ENCODE results near the gene NDUFA13.
A peak's percentile ranks its signal among the peaks of the same experiment; 100 is the strongest.
"Not testable (repeated sequence)": the region's sequence is repeated elsewhere in the genome, so short reads cannot be mapped to it uniquely, and the experiment has no call there.

The NDUFA13 gene

DNA sequence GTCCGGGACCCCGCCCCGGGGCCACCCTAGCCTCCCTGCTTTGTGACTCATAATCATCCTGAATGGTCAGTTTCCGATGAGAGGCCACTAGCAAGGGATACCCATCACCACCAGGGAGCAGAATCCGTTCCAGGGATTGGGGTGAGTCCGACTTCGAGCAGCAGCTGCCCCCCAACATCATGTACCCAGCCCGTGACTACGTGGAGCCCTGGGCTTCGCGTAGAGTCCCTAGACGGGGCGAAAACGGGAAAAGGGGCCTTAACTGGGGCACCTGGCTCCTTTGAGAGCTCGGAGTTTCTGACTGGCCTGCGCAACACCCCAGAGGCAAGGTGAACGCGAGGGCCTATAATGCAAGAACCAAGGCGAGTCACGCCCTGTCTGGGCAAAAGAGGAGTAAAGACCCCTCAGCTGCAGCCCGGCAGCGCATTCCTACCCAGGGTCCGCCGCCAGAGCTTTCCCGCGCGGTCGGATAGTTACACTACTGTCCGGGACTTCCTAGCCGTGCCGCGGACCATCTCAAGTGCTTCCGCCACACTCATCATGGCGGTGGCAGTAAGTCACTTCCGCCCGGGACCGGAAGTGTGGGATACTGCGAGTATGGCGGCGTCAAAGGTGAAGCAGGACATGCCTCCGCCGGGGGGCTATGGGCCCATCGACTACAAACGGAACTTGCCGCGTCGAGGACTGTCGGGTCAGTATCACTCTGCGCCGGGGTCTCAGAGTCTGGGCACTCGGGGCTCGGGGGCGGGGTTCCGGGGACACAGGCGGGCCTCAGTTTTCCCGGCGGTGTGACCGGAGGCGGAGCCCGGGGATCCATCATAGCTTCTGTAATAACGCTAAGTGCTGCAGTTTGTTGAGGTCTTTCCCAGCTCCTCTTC, at the start of gene NDUFA13:
Gene NDUFA13 (plus strand): TSS at position 584 of the 878 bp plus-strand sequence. CDS start 14 bp downstream, at position 598.
- peak; percentile 92 for DNase-seq

GRCh38 chr19:19468424-19469050, 47.5 kb upstream of the NDUFA13 start:
- no peak for DNase-seq

DNA sequence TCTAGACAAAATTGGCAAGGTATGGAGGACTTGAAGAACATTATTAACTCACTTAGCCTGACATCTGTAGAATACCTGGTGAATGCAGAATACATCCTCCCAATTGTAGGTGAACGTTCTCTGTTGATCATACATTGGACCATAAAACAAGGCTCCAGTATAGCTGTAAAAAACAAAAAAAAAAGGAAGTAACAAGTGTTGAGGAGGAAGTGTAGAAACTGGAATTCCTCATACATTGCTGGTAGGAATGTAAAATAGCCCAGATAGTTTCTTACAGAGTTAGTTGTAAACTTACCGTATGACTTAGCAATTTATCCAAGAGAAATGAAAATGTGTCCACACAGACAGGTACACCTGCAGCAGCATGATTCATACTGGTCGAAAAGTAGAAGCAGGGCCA, 45.4 kb upstream of the NDUFA13 start:
- DNase-seq = no peak

- DNase-seq = no peak
These were observed 44.3 kb upstream of the NDUFA13 start for GRCh38 chr19:19471682-19472081.

DNA sequence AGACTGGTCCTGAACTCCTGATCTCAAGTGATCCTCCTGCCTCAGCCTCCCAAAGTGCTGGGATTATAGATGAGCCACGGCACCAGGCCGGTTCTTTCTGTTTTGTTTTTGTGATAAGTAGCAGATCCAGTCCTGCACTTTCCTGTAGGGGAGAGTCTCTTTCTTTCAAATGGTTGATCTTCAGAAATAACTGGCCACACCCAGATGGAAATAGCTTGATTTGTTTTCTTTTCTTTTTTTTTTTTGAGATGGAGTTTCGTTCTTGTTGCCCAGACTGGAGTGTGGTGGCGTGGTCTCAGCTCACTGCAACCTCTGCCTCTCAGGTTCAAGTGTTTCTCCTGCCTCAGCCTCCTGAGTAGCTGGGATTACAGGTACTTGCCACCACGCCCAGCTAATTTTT, 43.9 kb upstream of the NDUFA13 start:
- not testable (repeated sequence) for DNase-seq

DNA sequence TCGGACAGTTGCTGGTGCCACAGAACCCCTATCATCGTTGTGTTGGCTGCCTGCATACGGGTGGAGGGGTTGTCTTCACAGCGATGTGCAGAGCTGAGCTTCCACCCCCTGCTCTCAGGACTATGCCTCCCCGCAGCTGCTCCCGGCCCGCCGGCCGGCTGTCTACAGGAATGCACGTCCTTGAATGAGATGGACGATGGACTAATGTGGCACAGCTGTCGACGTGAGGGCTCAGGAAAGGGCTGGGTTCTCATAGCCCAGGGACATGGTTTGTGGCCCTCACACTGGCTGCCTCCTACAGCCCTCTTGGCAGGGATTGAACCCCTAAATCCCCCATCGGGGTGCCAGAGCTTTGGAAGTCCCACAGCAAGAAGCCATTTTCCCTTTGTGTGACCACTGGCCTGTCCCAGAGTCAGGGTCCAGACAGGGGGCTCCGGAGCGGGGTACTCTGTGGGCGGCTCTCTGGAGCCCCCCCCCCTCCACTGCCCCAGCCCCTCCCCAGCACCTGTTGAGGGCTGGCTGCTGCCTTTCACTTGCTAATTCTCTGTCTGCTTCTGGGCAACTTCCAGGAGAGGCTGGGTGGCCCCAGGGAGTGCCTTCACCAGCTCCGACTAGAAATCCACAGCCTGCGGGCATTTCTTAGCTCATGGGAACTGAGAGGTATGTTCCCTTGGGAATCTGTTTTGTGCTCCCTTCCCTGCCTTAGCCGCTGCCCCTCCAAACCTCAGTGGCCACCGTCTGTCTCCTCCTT, 40.8 kb upstream of the NDUFA13 start:
- DNase-seq = no peak

DNA sequence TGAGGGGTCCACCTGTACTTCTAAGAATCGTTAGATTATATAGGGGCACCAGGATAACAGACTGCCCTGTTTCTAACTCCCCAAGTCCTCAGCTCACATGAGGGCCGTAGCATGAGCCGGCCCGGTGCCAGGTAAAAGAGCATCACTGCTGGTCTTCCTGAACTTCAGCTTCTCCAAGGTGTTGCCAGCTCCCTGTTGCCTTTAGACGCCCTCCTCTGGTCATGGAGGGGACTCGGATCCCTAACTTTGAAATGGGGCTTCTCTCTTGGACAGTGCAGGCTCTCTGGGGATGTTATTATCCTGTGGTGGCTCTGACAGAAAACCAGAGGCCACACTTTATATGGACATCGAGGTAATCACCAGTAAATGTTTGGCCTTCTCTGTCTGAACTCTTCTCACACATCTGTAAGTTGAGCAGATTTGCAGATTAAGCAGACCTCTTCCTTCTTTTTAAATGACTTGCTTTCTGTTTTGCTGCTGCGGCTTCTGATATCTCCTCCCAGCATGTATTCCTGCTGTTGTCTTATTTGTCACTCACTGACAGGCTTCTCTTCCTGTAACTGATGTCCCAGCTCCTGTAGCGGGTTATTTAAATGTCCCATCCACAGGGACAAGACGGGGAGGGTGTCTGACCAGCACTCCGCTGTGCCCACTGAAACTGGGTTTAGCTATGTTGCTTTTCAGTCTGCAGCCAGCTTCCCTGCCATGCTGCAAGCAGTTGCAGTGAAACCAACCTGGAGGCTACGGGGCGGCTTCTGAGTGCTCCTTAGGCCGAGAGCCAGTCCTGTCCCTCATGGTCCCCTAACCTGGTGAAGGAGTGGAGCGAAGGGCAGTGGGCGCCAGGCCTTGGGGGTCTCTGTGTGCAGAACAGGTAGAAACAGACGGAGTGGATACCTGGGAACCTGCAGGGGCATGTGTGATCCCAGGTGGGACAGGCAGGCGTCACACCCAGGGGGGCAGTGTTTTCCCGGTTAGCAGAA, 39.9 kb upstream of the NDUFA13 start:
- no peak for DNase-seq

DNA sequence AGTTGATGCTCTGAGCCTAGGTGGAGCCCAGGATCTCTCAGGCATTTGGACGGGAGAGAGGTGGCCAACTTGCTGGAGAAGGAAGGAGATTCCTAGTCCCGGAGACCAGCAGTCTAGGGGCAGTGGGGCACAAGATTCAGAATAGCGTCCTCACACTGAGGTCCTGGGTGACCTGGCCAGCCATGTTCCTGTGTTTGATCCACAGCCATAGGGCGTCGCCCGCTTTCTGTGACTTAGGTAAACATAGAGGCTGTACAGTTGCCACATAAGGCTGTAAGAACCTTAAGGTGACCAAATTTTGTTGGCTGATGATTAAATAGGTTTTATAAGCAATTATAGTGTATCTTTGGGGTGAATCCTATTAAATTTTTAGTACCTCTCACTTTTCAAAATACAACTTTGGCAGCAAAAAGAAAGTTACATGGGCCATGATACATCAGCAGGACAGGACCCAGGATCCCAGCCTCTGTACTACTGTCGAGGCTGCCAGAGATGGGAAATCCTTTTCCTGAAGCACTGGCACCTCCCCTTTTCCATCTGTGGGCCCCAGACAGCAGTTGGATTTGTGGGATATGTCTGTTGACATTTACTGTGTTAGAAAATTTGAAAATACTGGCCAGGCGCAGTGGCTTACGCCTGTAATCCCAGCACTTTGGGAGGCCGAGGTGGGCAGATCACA, 38.2 kb upstream of the NDUFA13 start:
- no peak for DNase-seq

- no peak for DNase-seq
These were observed 35.3 kb upstream of the NDUFA13 start for GRCh38 chr19:19480688-19481087.

DNA sequence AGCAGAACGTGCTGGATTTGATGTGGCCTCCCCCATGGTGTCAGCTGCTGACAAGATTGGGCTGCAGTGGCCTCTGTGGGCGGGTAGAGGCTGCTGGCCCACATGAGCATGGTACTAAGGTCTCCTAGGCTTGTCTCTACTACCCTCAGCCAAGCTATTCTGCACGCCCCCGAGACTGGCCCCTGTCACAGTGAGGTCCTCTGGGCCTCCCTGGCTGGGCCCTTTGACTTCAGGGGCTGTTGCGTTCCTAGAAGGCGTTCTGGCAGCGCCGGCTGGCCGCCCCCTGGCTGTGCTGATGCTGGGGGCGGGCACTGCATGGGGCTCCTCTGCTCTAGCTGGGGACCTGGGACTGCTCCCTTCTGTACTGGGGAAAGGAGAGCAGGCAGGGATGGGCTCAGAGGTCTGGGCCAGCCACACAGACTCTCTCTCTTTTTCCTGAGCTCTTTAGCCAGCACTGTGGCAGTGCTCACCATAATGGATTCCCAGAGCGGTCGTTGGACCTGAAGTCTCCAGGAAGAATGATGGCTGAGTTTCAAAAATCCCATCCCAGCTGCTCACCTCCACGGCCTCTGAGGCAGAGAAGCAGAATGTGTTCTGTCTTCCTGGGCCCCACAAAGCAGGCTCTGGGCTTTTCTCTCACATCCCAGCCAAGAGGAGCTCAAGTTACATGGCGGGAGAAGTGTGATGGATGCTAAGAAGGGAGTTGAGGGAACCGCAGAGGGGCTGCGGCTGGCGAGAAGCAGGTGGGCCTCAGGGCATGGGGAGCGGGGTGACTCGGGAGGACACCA, 33.0 kb upstream of the NDUFA13 start:
- DNase-seq = no peak

DNA sequence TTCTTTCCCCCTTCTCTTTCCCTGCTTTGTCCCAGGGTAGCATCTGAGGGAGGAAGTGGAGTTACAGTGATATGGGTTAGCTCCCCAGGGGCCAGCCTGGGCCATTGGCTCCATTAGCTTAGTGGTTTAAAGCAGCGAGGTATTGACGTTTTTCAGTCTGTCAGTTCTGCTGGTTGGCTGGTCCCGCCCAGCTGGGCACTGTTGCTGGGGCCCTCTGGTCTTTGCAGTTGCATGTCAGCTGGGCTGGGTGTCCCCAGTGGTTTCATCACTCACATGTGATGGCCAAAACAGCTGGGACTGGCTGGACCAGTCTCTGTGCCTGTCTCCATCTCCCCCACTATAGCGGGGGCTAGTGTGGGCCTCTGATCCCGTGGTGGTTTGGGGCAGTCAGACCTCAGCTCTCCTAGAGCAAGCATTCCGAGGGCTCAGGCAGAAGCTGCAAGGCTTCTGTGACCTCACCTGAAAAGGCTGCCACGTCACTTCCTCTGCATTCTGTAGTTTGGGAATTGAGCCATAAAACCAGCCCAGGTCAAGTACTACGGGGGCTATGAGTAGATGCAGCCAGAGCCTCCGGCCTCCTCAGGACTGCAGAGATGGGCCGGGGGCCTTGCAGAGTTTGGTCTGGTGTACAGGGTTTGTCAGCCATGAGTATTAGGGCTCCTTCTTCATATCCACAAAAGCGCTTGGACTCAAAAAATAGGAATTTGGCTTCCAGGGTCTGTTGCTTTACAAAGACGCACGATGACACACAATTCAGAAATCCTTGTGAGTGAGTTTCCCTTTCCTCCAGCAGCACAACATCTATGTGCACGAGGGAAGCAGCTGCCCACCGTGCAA, 30.6 kb upstream of the NDUFA13 start:
- DNase-seq = no peak

DNA sequence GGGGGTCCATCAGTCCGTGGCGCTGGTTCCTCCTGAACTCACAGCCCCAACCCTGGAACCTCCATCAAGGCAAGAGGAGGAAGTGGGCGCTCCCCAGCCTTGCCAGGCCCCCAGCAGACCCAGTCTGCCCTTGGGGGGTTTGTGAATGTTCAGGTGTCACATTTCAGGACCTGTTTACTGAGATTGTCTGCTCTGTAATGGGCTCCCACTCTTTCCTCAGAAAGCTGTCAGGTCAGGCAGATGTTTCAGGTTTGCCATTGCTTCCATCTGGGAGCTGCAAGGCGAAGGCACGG, 30.1 kb upstream of the NDUFA13 start:
- DNase-seq = no peak

GRCh38 chr19:19486343-19487076, 29.5 kb upstream of the NDUFA13 start:
- DNase-seq = no peak

GRCh38 chr19:19487077-19487949, 28.7 kb upstream of the NDUFA13 start:
- no peak for DNase-seq

GRCh38 chr19:19487950-19488874, 27.8 kb upstream of the NDUFA13 start:
- DNase-seq = no peak

GRCh38 chr19:19488875-19489690, 26.9 kb upstream of the NDUFA13 start:
- DNase-seq = peak; percentile 85
